Ovary (tissue), 9 donors: ENCODE measurements around the gene RNF125. TPM values are rescaled to one million over a fixed set of nuclear protein-coding genes. Genes with fewer than 3 reads are reported as not detected.

ENCODE experiments used
- DNase-seq, 5 donors: peaks; one replicate each; pipeline ENCODE4 v3.0.0-alpha.2; 2019 to 2020
- H3K27ac ChIP-seq, 2 donors: fragments of 200-600 bp; one replicate each; pipeline versions ENCODE4 v1.5.1 to v1.8.0; 2019 to 2022
- H3K27me3 ChIP-seq: fragments of 200-600 bp; one replicate; pipeline ENCODE4 v1.8.0; 2022
- H3K36me3 ChIP-seq: fragments of 200-600 bp; sonication (generic); one replicate; pipeline ENCODE4 v1.5.1; 2019
- H3K4me1 ChIP-seq: one replicate; pipeline ENCODE4 v1.8.1; 2013; ENCODE audit warnings: mild to moderate bottlenecking, moderate library complexity; ENCODE audit not compliant: insufficient read depth
- H3K4me3 ChIP-seq: fragments of 200-600 bp; sonication (generic); one replicate; pipeline ENCODE4 v1.5.1; 2017
- H3K9me3 ChIP-seq, 2 donors: fragments of 200-600 bp in 1 of 2; sonication (generic) in 1 of 2; one replicate each; pipeline versions ENCODE4 v1.5.1 to v1.8.1; 2013 to 2019; ENCODE audit warnings: mild to moderate bottlenecking in 1 of 2, moderate library complexity in 1 of 2
- CTCF ChIP-seq, 3 donors: fragments of 450-650 bp in 2 of 3; fragments of 200-600 bp in 1 of 3; IDR thresholded peaks; one replicate each; pipeline versions ENCODE4 v1.5.1 to v1.8.0; 2016 to 2022; ENCODE audit warnings: antibody characterized with exemption in 3 of 3, mild to moderate bottlenecking in 1 of 3
- EP300 ChIP-seq: sonication (generic); formaldehyde crosslinking; IDR thresholded peaks from one replicate; pipeline ENCODE4 v1.6.1; 2017; ENCODE audit warnings: antibody characterized with exemption
- POLR2A ChIP-seq: fragments of 450-650 bp; IDR thresholded peaks from one replicate; pipeline ENCODE4 v1.6.1; 2017; ENCODE audit warnings: antibody characterized with exemption, mild to moderate bottlenecking, moderate library complexity
- WGBS, 3 donors: extraction: QIAGEN DNeasy Blood & Tissue Kit in 1 of 3; methylation state at CpG; one replicate each; pipeline versions ENCODE4 v1.1.5 to v1.1.7; 2013 to 2017; 5-methylcytosine and 5-hydroxymethylcytosine counted together
- intact Hi-C, 4 donors: fragments of 100-400 bp; cut with DNase I; formaldehyde crosslinking; loops; one replicate each; pipeline versions ENCODE4 v1.11.0 to v1.15.1; 2022 to 2023
- polyA plus RNA-seq, 2 donors: library from polyadenylated mRNA; stranded (reverse); fragments of 200-250 nt in 1 of 2; fragments of 350-450 nt in 1 of 2; fragmentation: Illumina TruSeq in 1 of 2; extraction: RNeasy Lipid Tissue Mini Kit (QIAGEN cat#74804) in 1 of 2; gene quantifications; one replicate each; pipeline ENCODE4 v1.2.3, GENCODE V29; 2013 to 2014
- total RNA-seq, 7 donors: library from RNA; depleted of rRNA in 2 of 7; stranded (reverse); fragments of >200 nt in 2 of 7; fragmentation: NEBNext Ultra II Directional in 3 of 7; extraction: Animal tissue kit (Norgen Biotek cat#: 25700) in 3 of 7; gene quantifications; one replicate each; pipeline versions ENCODE4 v1.1.0 to v1.2.4, GENCODE V29; 2016 to 2023
- donor health status: DM: no; HTN: no; CAD: no; lungs with moderate emphysema.
- donor health status: DM: no; HTN: no; CAD: no.
- donor health status: Bipolar disorder and iron deficiency.
- donor health status: DM: yes; HTN: yes; CAD: no.
- donor health status: DM: no; HTN: no; CAD: no.
- donor health status: DM: yes; HTN: yes; CAD: no.

The RNF125 gene
- total and polyA plus RNA-seq, 9 donors: 0.86 to 9.3 (median 1.9) TPM

GRCh38 chr18:32067375-32068167, 48.9 kb downstream of the RNF125 start:
- H3K4me3 ChIP-seq: no peak overlapping the region
- no peak overlapping the region for H3K27ac ChIP-seq
- TF ChIP-seq EP300 (no peak), POLR2A (no peak), CTCF (IDR thresholded peaks at IDR 0.05) (no peak)
- intact Hi-C loops: no loop called here
- 94 to 97% (median 96%) methylated on average over 3 of the region's 3 CpGs for WGBS, 3 donors
- H3K27me3 ChIP-seq: no peaks in the 10 kb centered on the region
- H3K36me3 ChIP-seq: no peaks in the 10 kb centered on the region
- H3K9me3 ChIP-seq: no peaks in the 10 kb centered on the region
- no peaks in the 10 kb centered on the region for H3K4me1 ChIP-seq
- DNase-seq: no peak

- TF ChIP-seq CTCF (IDR thresholded peaks at IDR 0.05) (no peak), EP300 (no peak), POLR2A (no peak)
- Histone ChIP-seq H3K36me3 (no peaks in the 10 kb centered on the region), H3K27me3 (no peaks in the 10 kb centered on the region), H3K27ac (no peak overlapping the region), H3K4me1 (no peaks in the 10 kb centered on the region), H3K9me3 (no peaks in the 10 kb centered on the region), H3K4me3 (no peak overlapping the region)
- 54 to 64% (median 57%) methylated on average over 4 of the region's 4 CpGs for WGBS, 3 donors
- intact Hi-C loops: no loop called here
- no peak for DNase-seq
These were observed 53.7 kb downstream of the RNF125 start for GRCh38 chr18:32072321-32072720.

- Histone ChIP-seq H3K27ac (no peak overlapping the region), H3K4me3 (no peak overlapping the region), H3K4me1 (no peaks in the 10 kb centered on the region), H3K36me3 (no peaks in the 10 kb centered on the region), H3K27me3 (no peaks in the 10 kb centered on the region), H3K9me3 (no peaks in the 10 kb centered on the region)
- DNase-seq: no peak
- TF ChIP-seq POLR2A (no peak), CTCF (IDR thresholded peaks at IDR 0.05) (no peak), EP300 (no peak)
- WGBS, 3 donors: 90 to 100% (median 97%) methylated on average over 1 of the region's 1 CpG
- intact Hi-C loops: no loop called here
These were observed 55.6 kb downstream of the RNF125 start for GRCh38 chr18:32074206-32074605.

GRCh38 chr18:32078845-32079244, 60.2 kb downstream of the RNF125 start:
- no peaks in the 10 kb centered on the region for H3K27me3 ChIP-seq
- no peak overlapping the region for H3K27ac ChIP-seq
- H3K36me3 ChIP-seq: no peaks in the 10 kb centered on the region
- intact Hi-C loops: no loop called here
- 89 to 97% (median 97%) methylated on average over 2 of the region's 2 CpGs for WGBS, 3 donors
- TF ChIP-seq EP300: no peak
- TF ChIP-seq CTCF (IDR thresholded peaks at IDR 0.05): no peak
- no peak for TF ChIP-seq POLR2A
- no peak overlapping the region for H3K4me3 ChIP-seq
- H3K9me3 ChIP-seq: no peaks in the 10 kb centered on the region
- no peaks in the 10 kb centered on the region for H3K4me1 ChIP-seq
- no peak for DNase-seq
